Measurements from ENCODE around the gene RCSD1.

The RCSD1 gene

DNA sequence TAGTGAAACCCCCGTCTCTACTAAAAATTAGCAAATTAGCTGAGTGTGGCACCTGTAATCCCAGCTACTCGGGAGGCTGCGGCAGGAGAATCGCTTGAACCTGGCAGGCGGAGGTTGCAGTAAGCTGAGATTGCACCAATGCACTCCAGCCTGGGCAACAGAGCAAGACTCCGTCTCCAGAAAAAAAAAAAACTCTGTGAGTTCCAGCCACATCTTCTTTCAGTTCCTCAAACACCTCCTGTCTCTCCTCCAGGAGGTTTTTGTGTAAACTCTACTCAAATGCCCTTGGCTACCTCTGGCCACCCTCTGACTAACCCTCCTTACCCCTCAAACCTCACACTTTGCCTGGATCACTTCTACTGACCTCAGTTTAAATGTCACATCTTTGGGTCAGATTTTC, 38.1 kb downstream of the RCSD1 start:
- no peak overlapping the region for H3K4me3 ChIP-seq (ENCODE audit: low read depth, low read length)
- TF ChIP-seq, protein P1, sequence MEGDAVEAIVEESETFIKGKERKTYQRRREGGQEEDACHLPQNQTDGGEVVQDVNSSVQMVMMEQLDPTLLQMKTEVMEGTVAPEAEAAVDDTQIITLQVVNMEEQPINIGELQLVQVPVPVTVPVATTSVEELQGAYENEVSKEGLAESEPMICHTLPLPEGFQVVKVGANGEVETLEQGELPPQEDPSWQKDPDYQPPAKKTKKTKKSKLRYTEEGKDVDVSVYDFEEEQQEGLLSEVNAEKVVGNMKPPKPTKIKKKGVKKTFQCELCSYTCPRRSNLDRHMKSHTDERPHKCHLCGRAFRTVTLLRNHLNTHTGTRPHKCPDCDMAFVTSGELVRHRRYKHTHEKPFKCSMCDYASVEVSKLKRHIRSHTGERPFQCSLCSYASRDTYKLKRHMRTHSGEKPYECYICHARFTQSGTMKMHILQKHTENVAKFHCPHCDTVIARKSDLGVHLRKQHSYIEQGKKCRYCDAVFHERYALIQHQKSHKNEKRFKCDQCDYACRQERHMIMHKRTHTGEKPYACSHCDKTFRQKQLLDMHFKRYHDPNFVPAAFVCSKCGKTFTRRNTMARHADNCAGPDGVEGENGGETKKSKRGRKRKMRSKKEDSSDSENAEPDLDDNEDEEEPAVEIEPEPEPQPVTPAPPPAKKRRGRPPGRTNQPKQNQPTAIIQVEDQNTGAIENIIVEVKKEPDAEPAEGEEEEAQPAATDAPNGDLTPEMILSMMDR (IDR thresholded peaks at IDR 0.05; ENCODE audit: low read depth, low read length, missing control alignments), result no peak
- no peak overlapping the region for H3K27ac ChIP-seq
- H3K36me3 ChIP-seq (replicated peaks), result no peaks in the 10 kb centered on the region
- in situ Hi-C loops (cut with HindIII; ENCODE audit: low pct_ligation_motif_present, low sequenced_read_pairs), result no loop called here
- DNase-seq, result no peak
- H3K27me3 ChIP-seq (replicated peaks), result no peaks in the 10 kb centered on the region

DNA sequence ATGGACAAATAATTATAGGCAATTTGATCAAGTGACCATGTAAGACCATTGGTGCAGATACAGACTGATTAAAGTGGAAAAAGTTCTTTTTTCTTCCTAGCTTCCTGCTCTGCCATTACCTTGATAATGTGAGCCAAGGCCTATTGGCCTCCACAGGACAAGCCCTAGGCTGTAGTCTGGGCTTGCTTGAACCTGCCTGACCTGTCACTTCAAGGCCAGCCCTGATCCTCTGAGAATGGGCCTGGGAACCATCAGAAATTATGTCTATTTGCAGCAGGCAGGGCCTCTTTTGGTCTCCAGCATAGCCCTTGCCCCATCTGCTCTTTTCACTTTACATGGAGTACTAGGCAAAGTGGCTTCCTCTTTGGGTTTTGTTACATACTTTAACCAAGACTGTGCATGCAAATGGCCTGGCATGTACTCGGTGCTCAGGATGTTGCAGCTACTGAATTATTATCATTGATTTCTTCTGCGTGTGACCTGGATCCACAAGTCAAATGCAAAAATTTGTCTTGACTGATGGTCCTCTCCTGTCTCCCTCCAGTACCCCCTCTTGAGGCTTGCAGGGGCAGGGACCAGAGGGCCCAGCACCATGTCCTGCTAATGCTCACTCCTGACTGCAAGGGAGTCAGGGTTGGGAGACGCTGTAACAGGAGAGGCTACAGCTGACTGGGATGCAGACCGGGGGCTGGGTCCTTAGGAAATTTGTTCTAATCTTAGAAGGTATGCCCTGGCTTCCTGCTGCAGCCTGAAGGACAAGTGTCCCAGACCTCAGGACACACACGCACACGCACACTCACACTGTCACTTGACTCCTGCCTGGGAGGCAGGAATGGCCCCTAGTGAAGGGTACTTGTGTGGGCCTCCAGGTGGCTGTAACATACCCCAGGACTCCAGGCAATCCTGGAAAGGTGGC, 39.4 kb downstream of the RCSD1 start:
- in situ Hi-C loops (cut with HindIII; ENCODE audit: low pct_ligation_motif_present, low sequenced_read_pairs), result no loop called here

DNA sequence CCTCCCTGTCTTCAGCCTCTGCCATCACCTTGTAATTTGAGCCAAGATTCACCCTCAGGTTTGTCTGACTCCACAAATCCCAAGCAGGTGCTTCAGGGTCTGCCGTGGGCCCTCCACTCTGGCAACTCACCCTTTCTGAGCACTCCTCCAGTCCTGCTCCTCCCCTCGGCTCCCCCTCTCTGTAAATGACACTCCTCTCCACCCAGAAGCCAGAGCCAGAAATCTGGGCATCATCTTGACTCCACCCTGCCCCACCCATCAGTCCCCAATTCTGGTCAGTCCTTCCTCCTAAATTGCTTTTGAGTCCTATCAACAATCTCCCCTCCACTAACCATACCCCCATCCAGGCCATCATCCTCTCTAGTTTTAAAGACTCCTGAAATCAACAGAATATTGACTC, 40.5 kb downstream of the RCSD1 start:
- Histone ChIP-seq H3K36me3 (replicated peaks) (no peaks in the 10 kb centered on the region), H3K27me3 (replicated peaks) (no peaks in the 10 kb centered on the region)
- TF ChIP-seq, protein P1 (IDR thresholded peaks at IDR 0.05; ENCODE audit: low read depth, low read length, missing control alignments), result no peak

More for the DNA sequence above, 39.4 kb downstream of the RCSD1 start:
- Histone ChIP-seq H3K27me3 (replicated peaks) (no peaks in the 10 kb centered on the region), H3K27ac (no peak overlapping the region), H3K36me3 (replicated peaks) (no peaks in the 10 kb centered on the region), H3K4me3 (ENCODE audit: low read depth, low read length) (no peak overlapping the region)
- TF ChIP-seq, protein P1 (IDR thresholded peaks at IDR 0.05; ENCODE audit: low read depth, low read length, missing control alignments), result no peak
- no peak for DNase-seq

DNA sequence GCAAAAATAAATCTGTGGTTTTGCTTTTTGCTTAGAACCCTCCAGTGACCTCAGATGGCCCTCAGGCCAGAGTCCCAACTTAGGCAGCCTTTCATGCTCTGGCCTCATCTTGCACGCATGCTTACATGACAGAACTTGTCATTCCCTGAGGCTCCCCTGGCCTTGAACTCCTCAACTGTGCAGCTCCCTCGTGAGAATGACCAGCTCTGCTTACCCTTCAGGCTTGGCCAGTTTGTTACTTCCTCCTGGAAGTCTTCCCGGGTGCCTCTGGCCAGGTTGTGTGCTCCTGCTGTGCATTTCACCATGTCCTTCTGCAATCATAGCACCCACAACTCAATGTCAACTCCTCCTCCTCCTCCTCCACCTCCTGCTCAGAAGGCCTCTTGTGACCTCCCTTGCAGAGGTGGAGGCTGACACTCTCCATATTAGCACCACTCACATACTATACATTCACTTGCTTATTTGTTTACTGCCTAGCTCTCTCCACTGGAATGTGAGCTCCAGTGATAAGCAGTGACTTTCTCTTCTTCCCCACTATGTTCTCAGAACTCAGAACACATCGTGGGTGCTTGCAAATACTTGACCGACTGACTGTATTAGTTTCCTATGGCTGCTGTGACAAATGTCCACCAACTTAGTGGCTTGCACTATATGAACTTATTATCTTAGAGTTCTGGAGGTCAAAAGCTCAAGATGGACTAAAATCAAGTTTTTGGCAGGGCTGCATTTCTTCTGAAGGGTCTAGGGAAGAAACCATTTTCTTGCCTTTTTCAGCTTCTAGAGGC, 41.9 kb downstream of the RCSD1 start:
- Histone ChIP-seq H3K4me3 (ENCODE audit: low read depth, low read length) (no peak overlapping the region), H3K36me3 (replicated peaks) (no peaks in the 10 kb centered on the region), H3K27ac (no peak overlapping the region), H3K27me3 (replicated peaks) (no peaks in the 10 kb centered on the region)
- TF ChIP-seq, protein P1 (IDR thresholded peaks at IDR 0.05; ENCODE audit: low read depth, low read length, missing control alignments), result no peak
- DNase-seq, result no peak
- in situ Hi-C loops (cut with HindIII; ENCODE audit: low pct_ligation_motif_present, low sequenced_read_pairs), result no loop called here

More for the DNA sequence above, 40.5 kb downstream of the RCSD1 start:
- H3K4me3 ChIP-seq (ENCODE audit: low read depth, low read length), result no peak overlapping the region
- DNase-seq, result no peak
- in situ Hi-C loops (cut with HindIII; ENCODE audit: low pct_ligation_motif_present, low sequenced_read_pairs), result no loop called here
- no peak overlapping the region for H3K27ac ChIP-seq

DNA sequence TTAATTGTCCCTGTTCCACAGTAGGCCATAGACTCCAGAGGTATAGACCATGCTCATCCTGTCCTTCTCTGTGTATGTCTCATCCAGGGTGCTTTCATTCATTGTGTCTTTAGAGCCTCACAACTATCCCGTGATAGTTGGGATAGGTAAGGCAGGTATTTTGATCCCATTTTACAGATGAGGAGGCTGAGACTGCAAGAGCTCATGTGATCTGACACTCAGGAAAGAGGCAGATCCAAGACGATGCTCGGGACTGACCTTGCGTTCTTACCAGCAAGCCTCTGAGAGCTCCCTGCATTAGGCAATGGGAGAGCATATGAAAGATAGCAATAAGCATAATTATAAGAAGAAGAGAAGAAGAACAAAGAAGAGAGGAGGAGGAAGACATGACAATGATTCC, 42.8 kb downstream of the RCSD1 start:
- in situ Hi-C loops (cut with HindIII; ENCODE audit: low pct_ligation_motif_present, low sequenced_read_pairs), result no loop called here
- TF ChIP-seq, protein P1 (IDR thresholded peaks at IDR 0.05; ENCODE audit: low read depth, low read length, missing control alignments), result no peak
- no peak overlapping the region for H3K27ac ChIP-seq
- no peaks in the 10 kb centered on the region for H3K27me3 ChIP-seq (replicated peaks)
- DNase-seq, result no peak
- no peaks in the 10 kb centered on the region for H3K36me3 ChIP-seq (replicated peaks)
- H3K4me3 ChIP-seq (ENCODE audit: low read depth, low read length), result no peak overlapping the region
